Osteoblast (primary cell): ENCODE measurements around the gene SMIM34. TPM values are rescaled to one million over a fixed set of nuclear protein-coding genes. Genes with fewer than 3 reads are reported as not detected.

Experiments used
- DNase-seq: peaks from one replicate; pipeline ENCODE4 v3.0.0; 2011; ENCODE audit warnings: low spot score, mixed read lengths; ENCODE audit not compliant: insufficient read length; ENCODE audit errors: missing footprints
- H2AFZ ChIP-seq: 2 replicates; pipeline ENCODE4 v1.6.0; 2011; ENCODE audit warnings: mild to moderate bottlenecking, low read length
- H3K27ac ChIP-seq: 2 replicates; pipeline ENCODE4 v1.5.1; 2011; ENCODE audit warnings: mild to moderate bottlenecking, low read depth, low read length, moderate library complexity
- H3K27me3 ChIP-seq: 2 replicates; pipeline ENCODE4 v1.6.0; 2012; ENCODE audit warnings: mild to moderate bottlenecking, control low read depth, inconsistent platforms, low read length, moderate library complexity; ENCODE audit not compliant: insufficient read depth
- H3K36me3 ChIP-seq: 2 replicates; pipeline ENCODE4 v1.5.1; 2011; ENCODE audit warnings: mild to moderate bottlenecking, low read length, control low read depth, moderate library complexity; ENCODE audit not compliant: insufficient read depth
- H3K4me1 ChIP-seq: 2 replicates; pipeline ENCODE4 v1.5.1; 2011; ENCODE audit warnings: mild to moderate bottlenecking, low read length, control low read depth, moderate library complexity; ENCODE audit not compliant: insufficient read depth
- H3K4me2 ChIP-seq: 2 replicates; pipeline ENCODE4 v1.6.0; 2011; ENCODE audit warnings: mild to moderate bottlenecking, low read length; ENCODE audit not compliant: insufficient read depth
- H3K4me3 ChIP-seq: fragments of 200-600 bp; sonication (generic); 3 replicates; pipeline ENCODE4 v1.5.1; 2012; ENCODE audit warnings: mild to moderate bottlenecking, low read length, inconsistent platforms; ENCODE audit not compliant: insufficient read depth
- H3K79me2 ChIP-seq: 2 replicates; pipeline ENCODE4 v1.6.0; 2012; ENCODE audit warnings: mild to moderate bottlenecking, low read length, control low read depth, inconsistent platforms; ENCODE audit not compliant: insufficient read depth
- H3K9me3 ChIP-seq: 2 replicates; pipeline ENCODE4 v1.5.1; 2011; ENCODE audit warnings: low read depth, low read length, control low read depth
- H4K20me1 ChIP-seq: 2 replicates; pipeline ENCODE4 v1.6.0; 2012; ENCODE audit warnings: mild to moderate bottlenecking, low read length, control low read depth; ENCODE audit not compliant: insufficient read depth
- small RNA-seq: library from RNA; depleted of rRNA; stranded (forward); fragments of <200 nt; gene quantifications from one replicate; pipeline ENCODE3, GENCODE V24; 2012
- total RNA-seq: library from RNA; depleted of rRNA; stranded (reverse); fragments of >200 nt; gene quantifications from 2 replicates; pipeline ENCODE4 v1.2.3, GENCODE V29; 2012
- TF ChIP-seq, protein P1 (sequence below): IDR thresholded peaks from 2 replicates; pipeline ENCODE4 v1.5.1; 2011; ENCODE audit warnings: mild to moderate bottlenecking, low read depth, low read length, moderate library complexity; ENCODE audit errors: extremely low read depth

SMIM34 gene
- total RNA-seq, 1 donor: not detected

DNA sequence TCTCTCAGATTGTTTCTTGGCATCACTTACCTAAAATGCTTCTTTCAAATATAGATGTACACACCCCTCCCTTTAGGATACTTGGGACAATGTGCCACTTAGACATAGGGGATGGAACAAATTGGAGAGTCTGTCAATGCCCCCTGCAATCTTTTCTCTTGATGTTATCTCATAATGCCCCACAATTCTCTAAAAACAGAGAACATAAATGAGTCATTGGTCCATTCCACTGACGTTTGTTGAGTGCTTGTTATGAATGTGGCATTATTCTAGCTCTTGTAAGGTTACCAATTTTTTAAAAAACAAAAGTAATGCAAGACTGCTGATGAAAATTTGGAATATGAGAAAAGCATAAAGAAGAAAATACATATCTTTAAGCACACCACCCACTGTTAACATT lies 54.0 kb downstream of the SMIM34 start:
- no peaks in the 10 kb centered on the region for H3K4me1 ChIP-seq
- no peaks in the 10 kb centered on the region for H3K9me3 ChIP-seq
- no peak for DNase-seq
- no peak overlapping the region for H3K4me2 ChIP-seq
- no peaks in the 10 kb centered on the region for H3K36me3 ChIP-seq
- H3K27me3 ChIP-seq: peaks cover 4% of the 10 kb centered on the region
- no peak overlapping the region for H3K27ac ChIP-seq
- H3K79me2 ChIP-seq: no peaks in the 10 kb centered on the region
- H4K20me1 ChIP-seq: no peaks in the 10 kb centered on the region
- no peak overlapping the region for H2AFZ ChIP-seq
- TF ChIP-seq, protein P1, sequence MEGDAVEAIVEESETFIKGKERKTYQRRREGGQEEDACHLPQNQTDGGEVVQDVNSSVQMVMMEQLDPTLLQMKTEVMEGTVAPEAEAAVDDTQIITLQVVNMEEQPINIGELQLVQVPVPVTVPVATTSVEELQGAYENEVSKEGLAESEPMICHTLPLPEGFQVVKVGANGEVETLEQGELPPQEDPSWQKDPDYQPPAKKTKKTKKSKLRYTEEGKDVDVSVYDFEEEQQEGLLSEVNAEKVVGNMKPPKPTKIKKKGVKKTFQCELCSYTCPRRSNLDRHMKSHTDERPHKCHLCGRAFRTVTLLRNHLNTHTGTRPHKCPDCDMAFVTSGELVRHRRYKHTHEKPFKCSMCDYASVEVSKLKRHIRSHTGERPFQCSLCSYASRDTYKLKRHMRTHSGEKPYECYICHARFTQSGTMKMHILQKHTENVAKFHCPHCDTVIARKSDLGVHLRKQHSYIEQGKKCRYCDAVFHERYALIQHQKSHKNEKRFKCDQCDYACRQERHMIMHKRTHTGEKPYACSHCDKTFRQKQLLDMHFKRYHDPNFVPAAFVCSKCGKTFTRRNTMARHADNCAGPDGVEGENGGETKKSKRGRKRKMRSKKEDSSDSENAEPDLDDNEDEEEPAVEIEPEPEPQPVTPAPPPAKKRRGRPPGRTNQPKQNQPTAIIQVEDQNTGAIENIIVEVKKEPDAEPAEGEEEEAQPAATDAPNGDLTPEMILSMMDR: no peak
- no peak overlapping the region for H3K4me3 ChIP-seq

Small RNA genes within 50 kb of the gene (small RNA-seq; reads per million reads assigned to genes)
- gene RF00614: not detected

Other genes starting within 250 kb of the SMIM34 start
- gene KCNE2, start 59.9 kb downstream of the SMIM34 start, total RNA-seq: not detected in 2 replicates
- gene SMIM11, start 48.4 kb downstream of the SMIM34 start, total RNA-seq: 8.0 and 18.5 TPM in 2 replicates
- 0.29 and 0.72 TPM in 2 replicates for gene KCNE1, start 88.3 kb upstream of the SMIM34 start, total RNA-seq
- 99.6 and 103 TPM in 2 replicates for gene RCAN1, start 191.2 kb upstream of the SMIM34 start, total RNA-seq
- under 0.01 TPM in 2 replicates for gene CLIC6, start 245.0 kb upstream of the SMIM34 start, total RNA-seq